ENCODE results near the gene MINDY2.
A peak's percentile ranks its signal among the peaks of the same experiment; 100 is the strongest.

DNA sequence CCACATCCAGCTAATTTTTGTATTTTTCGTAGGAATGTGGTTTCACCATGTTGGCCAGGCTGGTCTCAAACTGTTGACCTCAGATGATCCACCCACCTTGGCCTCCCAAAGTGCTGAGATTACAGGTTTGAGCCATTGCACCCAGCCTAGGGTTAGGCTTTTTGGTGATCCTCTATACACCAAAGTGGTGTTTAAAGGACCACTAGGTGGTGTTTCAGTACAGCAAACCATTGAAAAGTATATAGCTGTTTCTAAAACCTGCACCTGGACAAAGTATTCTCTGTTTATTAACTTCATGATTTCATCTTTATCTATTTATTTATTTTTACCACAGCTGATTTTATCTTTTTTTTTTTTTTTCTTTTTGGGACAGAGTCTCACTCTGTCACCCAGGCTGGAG lies 68.4 kb downstream of the MINDY2 start:
- TF ChIP-seq, protein P1, sequence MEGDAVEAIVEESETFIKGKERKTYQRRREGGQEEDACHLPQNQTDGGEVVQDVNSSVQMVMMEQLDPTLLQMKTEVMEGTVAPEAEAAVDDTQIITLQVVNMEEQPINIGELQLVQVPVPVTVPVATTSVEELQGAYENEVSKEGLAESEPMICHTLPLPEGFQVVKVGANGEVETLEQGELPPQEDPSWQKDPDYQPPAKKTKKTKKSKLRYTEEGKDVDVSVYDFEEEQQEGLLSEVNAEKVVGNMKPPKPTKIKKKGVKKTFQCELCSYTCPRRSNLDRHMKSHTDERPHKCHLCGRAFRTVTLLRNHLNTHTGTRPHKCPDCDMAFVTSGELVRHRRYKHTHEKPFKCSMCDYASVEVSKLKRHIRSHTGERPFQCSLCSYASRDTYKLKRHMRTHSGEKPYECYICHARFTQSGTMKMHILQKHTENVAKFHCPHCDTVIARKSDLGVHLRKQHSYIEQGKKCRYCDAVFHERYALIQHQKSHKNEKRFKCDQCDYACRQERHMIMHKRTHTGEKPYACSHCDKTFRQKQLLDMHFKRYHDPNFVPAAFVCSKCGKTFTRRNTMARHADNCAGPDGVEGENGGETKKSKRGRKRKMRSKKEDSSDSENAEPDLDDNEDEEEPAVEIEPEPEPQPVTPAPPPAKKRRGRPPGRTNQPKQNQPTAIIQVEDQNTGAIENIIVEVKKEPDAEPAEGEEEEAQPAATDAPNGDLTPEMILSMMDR (conservative IDR thresholded peaks at IDR 0.05 in 1 of 2, IDR thresholded peaks at IDR 0.05 in 1 of 2; ENCODE audit: extremely low read depth in 1 of 2, insufficient read depth in 1 of 2, low read depth in 1 of 2, low read length in 2 of 2): peak in 1 of 2 donors; percentile 37
- TF ChIP-seq EZH2 (IDR thresholded peaks at IDR 0.05; ENCODE audit: borderline replicate concordance, low read length): no peak
